K562 (cell line): ENCODE data around the gene CNKSR1.

Source experiments
- DMBX1 ChIP-seq: fragments of 250-450 bp; sonication (Bioruptor Pico); IDR thresholded peaks from 2 replicates; pipeline ENCODE4 v1.8.0; 2022; ENCODE audit warnings: inconsistent platforms, mild to moderate bottlenecking, moderate library complexity, borderline replicate concordance
- ELF4 ChIP-seq: fragments of 450-650 bp; formaldehyde crosslinking; IDR thresholded peaks from 2 replicates; pipeline ENCODE4 v1.4.0; 2022; ENCODE audit warnings: missing genetic modification characterization
- EZH2 ChIP-seq: IDR thresholded peaks from 2 replicates; pipeline ENCODE4 v1.6.1; 2012; ENCODE audit warnings: low read depth, mild to moderate bottlenecking, inconsistent platforms, low read length, borderline replicate concordance
- FOXM1 ChIP-seq, 2 experiments: fragments of 450-650 bp in 1 of 2; sonication (generic) in 1 of 2; formaldehyde crosslinking in 1 of 2; IDR thresholded peaks; 2 replicates each; pipeline versions ENCODE4 v1.6.1 to v1.9.0; 2017 to 2022; ENCODE audit warnings: low read depth in 2 of 2, mild to moderate bottlenecking in 2 of 2, missing genetic modification reagents in 1 of 2, moderate library complexity in 1 of 2
- HIVEP1 ChIP-seq: fragments of 250-450 bp; sonication (Bioruptor Pico); IDR thresholded peaks from 2 replicates; pipeline ENCODE4 v1.4.0; 2020; ENCODE audit warnings: mild to moderate bottlenecking
- PML ChIP-seq: IDR thresholded peaks from 2 replicates; pipeline ENCODE4 v1.6.1; 2012; ENCODE audit warnings: low read length, inconsistent platforms
- POLR2A ChIP-seq: fragments of 450-650 bp; conservative IDR thresholded peaks from 2 replicates; pipeline ENCODE4 v1.6.1; 2016
- RBM14 ChIP-seq: fragments of 200-400 bp; formaldehyde crosslinking; IDR thresholded peaks from 2 replicates; pipeline ENCODE4 v1.6.1; 2018; ENCODE audit warnings: low read depth, mild to moderate bottlenecking, low read length, moderate library complexity, borderline replicate concordance; ENCODE audit not compliant: insufficient read depth
- RBM34 ChIP-seq: fragments of 200-400 bp; formaldehyde crosslinking; IDR thresholded peaks from 2 replicates; pipeline ENCODE4 v1.6.1; 2018; ENCODE audit warnings: low read length, borderline replicate concordance; ENCODE audit not compliant: insufficient read depth
- TRIM25 ChIP-seq: fragments of 450-650 bp; IDR thresholded peaks from 2 replicates; pipeline ENCODE4 v1.7.0; 2016; ENCODE audit warnings: borderline replicate concordance
- USF2 ChIP-seq: sonication (generic); formaldehyde crosslinking; IDR thresholded peaks from 2 replicates; pipeline ENCODE4 v1.5.0; 2020; ENCODE audit warnings: missing genetic modification reagents
- YY1 ChIP-seq, 3 experiments: IDR thresholded peaks; 2 replicates each; pipeline ENCODE4 v1.6.1; 2011; ENCODE audit warnings: low read length in 2 of 3, mild to moderate bottlenecking in 2 of 3, moderate library complexity in 2 of 3, borderline replicate concordance in 1 of 3, control low read depth in 1 of 3, low read depth in 1 of 3; ENCODE audit not compliant: insufficient read depth in 3 of 3, insufficient replicate concordance in 2 of 3, control insufficient read depth in 1 of 3, insufficient read length in 1 of 3; ENCODE audit errors: extremely low read depth in 1 of 3
- ZEB2 ChIP-seq: fragments of 450-650 bp; IDR thresholded peaks from 2 replicates; pipeline ENCODE4 v1.6.1; 2016
- TF ChIP-seq, protein P1 (sequence below), 3 experiments: IDR thresholded peaks in 2 of 3; conservative IDR thresholded peaks in 1 of 3; 2 replicates each; pipeline ENCODE4 v1.5.1; 2011 to 2012; ENCODE audit warnings: low read length in 3 of 3, mild to moderate bottlenecking in 3 of 3, control low read depth in 2 of 3, improper control_type of control experiment in 1 of 3, inconsistent platforms in 1 of 3, low read depth in 1 of 3, mixed read lengths in 1 of 3, moderate library complexity in 1 of 3; ENCODE audit not compliant: insufficient read depth in 2 of 3

DNA sequence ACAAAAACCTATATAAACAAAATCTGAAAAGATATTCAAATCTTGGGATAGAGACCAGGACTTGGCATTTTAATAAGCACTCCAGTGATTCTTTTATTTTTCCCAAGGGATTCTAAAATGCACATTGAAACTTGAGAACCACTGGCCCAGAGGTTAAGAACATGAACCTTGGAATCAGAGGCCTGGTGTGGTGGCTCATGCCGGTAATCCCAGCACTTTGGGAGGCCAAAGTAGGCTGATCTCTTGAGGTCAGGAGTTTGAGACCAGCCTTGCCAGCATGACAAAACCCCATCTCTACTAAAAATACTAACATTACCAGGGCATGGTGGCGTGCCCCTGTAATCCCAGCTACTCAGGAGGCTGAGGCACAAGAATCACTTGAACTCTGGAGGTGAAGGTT is 43.8 kb downstream of the CNKSR1 start:
- TF ChIP-seq EZH2 (no peak), HIVEP1 (CRISPR knock-in tag) (no peak), USF2 (CRISPR knock-in tag) (no peak), DMBX1 (CRISPR knock-in tag) (no peak), YY1 (IDR thresholded peaks at IDR 0.05; ENCODE audit: borderline replicate concordance in 1 of 3, control insufficient read depth in 1 of 3, extremely low read depth in 1 of 3, insufficient read depth in 3 of 3, insufficient read length in 1 of 3, insufficient replicate concordance in 2 of 3, low read depth in 1 of 3, low read length in 2 of 3) (no peak), FOXM1 (IDR thresholded peaks at IDR 0.05; ENCODE audit: low read depth) (no peak), FOXM1 (CRISPR knock-in tag; IDR thresholded peaks at IDR 0.05; ENCODE audit: low read depth) (no peak), RBM34 (no peak), ZEB2 (no peak), TRIM25 (no peak), PML (no peak), ELF4 (CRISPR knock-in tag) (no peak), RBM14 (no peak), POLR2A (no peak)
- TF ChIP-seq, protein P1, sequence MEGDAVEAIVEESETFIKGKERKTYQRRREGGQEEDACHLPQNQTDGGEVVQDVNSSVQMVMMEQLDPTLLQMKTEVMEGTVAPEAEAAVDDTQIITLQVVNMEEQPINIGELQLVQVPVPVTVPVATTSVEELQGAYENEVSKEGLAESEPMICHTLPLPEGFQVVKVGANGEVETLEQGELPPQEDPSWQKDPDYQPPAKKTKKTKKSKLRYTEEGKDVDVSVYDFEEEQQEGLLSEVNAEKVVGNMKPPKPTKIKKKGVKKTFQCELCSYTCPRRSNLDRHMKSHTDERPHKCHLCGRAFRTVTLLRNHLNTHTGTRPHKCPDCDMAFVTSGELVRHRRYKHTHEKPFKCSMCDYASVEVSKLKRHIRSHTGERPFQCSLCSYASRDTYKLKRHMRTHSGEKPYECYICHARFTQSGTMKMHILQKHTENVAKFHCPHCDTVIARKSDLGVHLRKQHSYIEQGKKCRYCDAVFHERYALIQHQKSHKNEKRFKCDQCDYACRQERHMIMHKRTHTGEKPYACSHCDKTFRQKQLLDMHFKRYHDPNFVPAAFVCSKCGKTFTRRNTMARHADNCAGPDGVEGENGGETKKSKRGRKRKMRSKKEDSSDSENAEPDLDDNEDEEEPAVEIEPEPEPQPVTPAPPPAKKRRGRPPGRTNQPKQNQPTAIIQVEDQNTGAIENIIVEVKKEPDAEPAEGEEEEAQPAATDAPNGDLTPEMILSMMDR (IDR thresholded peaks at IDR 0.05 in 2 of 3, conservative IDR thresholded peaks at IDR 0.05 in 1 of 3; ENCODE audit: insufficient read depth in 2 of 3, low read depth in 1 of 3, low read length in 3 of 3) = no peak
